Hematopoietic multipotent progenitor cell treated with erythropoietin and hydrocortisone succinate and interleukin-3 and kit ligand, for 4 days (in vitro differentiated cells): ENCODE results near the gene GRM8.

Experiments
- DNase-seq: peaks from one replicate; pipeline ENCODE4 v3.0.0-alpha.2; 2015

The GRM8 gene

GRCh38 chr7:127146746-127147536 lies 105.8 kb downstream of the GRM8 start:
- DNase-seq, result no peak

GRCh38 chr7:127137146-127137545 lies 115.6 kb downstream of the GRM8 start:
- DNase-seq, result no peak

GRCh38 chr7:127135871-127136485 lies 116.8 kb downstream of the GRM8 start:
- no peak for DNase-seq

- DNase-seq, result no peak
Measured at GRCh38 chr7:127123220-127123619, 129.5 kb downstream of the GRM8 start.

GRCh38 chr7:127119517-127119916 lies 133.2 kb downstream of the GRM8 start:
- no peak for DNase-seq

GRCh38 chr7:127114742-127115265 lies 137.9 kb downstream of the GRM8 start:
- no peak for DNase-seq

GRCh38 chr7:127107601-127108007 lies 145.1 kb downstream of the GRM8 start:
- DNase-seq, result peak; percentile 80

GRCh38 chr7:127093340-127093739 lies 159.4 kb downstream of the GRM8 start:
- DNase-seq, result no peak

- DNase-seq, result no peak
Measured at GRCh38 chr7:127091620-127092019, 161.1 kb downstream of the GRM8 start.

- DNase-seq, result no peak
Measured at GRCh38 chr7:127089146-127089545, 163.6 kb downstream of the GRM8 start.

GRCh38 chr7:127081539-127081938 lies 171.2 kb downstream of the GRM8 start:
- no peak for DNase-seq

GRCh38 chr7:127080576-127080975 lies 172.2 kb downstream of the GRM8 start:
- DNase-seq, result no peak

- peak; percentile 5 for DNase-seq
Measured at GRCh38 chr7:127066974-127067373, 185.8 kb downstream of the GRM8 start.

- DNase-seq, result no peak
Measured at GRCh38 chr7:127059475-127059874, 193.3 kb downstream of the GRM8 start.

GRCh38 chr7:127057918-127058317 lies 194.8 kb downstream of the GRM8 start:
- no peak for DNase-seq

GRCh38 chr7:127056202-127056601 lies 196.5 kb downstream of the GRM8 start:
- DNase-seq, result no peak

GRCh38 chr7:127047521-127047920 lies 205.2 kb downstream of the GRM8 start:
- DNase-seq, result no peak

GRCh38 chr7:127041689-127042452 lies 210.9 kb downstream of the GRM8 start:
- DNase-seq, result no peak

- no peak for DNase-seq
Measured at GRCh38 chr7:127040042-127040441, 212.7 kb downstream of the GRM8 start.

GRCh38 chr7:127039541-127039940 lies 213.2 kb downstream of the GRM8 start:
- DNase-seq, result no peak

- DNase-seq, result no peak
Measured at GRCh38 chr7:127035203-127035849, 217.4 kb downstream of the GRM8 start.

- DNase-seq, result no peak
Measured at GRCh38 chr7:127034186-127034806, 218.4 kb downstream of the GRM8 start.

- no peak for DNase-seq
Measured at GRCh38 chr7:127029823-127030222, 222.9 kb downstream of the GRM8 start.
